GM18520 (cell line): ENCODE results near the gene TTLL1.

Source experiments
- ATAC-seq: cut with Tn5 transposase; IDR thresholded peaks from one replicate; pipeline ENCODE4 v1.9.1; 2021; ENCODE audit not compliant: unreplicated experiment

The TTLL1 gene

DNA sequence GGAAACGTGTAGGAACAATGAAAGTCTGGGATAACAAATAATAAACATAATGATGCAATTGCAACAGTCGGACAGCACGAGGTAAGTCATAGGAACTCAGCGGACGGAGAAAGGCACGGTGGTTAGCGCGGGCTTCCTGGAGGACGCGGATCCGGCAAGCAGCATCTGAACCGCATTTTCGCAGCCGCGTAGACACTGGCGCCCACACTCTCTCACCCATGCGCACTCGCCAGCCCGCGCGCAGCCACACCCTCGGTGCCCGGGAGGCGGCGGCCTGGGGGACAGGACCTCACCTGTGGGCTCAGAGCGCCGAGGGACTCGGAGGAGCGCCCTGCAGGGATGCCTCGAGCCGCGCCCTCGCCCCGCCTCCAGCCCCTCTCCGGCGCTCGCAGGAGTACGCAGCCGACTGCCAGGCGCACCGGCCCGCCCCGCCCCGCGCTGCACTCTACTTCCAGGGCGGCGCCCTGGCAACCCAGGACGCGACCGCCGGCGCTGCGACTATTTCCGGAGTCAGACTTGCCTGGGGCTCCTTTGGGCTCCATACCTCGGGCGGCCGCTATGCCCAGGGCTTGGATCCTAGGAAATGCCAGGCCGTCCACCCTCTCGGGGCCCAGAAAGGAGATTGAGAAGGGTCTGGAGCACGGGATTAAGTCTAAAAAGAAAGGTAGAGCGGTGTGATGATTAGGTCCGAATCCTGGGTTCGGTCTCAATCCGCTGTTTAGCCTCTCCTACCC lies at the start of gene TTLL1:
TSS of gene TTLL1 (minus strand) at position 408 of the 734 bp plus-strand sequence. CDS start 13,805 bp downstream, outside the sequence.
- peak; percentile 54 for ATAC-seq

DNA sequence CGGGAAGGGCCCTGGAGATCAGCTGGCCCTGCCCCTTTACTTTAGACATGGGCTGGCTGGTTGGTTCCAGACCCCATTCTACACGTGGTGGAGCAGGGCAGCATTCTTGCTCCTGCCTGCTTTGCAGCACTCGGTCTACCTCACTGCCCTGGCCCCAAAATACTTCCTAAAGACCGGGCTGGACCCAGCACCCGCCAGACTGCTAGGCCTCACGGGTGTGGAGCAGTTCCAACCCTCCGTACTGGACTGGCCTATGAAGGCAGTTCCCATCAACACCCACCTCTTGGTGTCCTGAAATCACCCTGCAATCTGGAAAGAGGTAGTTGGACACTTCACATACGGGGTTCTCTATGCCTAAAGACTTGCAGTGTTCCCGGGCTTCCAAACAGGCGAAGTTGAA lies 47.6 kb upstream of the TTLL1 start:
- no peak for ATAC-seq

DNA sequence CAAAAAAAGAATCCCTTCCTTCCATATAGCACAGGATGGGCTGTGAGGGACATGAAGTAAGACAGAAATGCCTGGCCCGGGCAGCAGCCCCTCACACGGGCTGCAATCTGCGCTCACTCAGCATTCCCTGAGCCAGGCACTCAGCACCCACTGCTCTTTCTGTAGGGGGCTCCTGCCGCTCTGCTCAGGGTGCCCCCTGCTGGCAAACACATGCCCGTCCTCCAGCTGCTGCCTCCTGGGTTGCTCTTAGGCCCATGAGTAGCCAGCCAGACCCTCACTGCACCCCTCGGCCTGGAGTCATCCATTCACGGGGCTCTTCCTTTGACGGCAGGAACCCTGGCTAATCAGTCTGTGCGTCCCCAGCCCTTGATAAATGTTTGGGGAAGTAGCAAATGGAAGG lies 47.1 kb upstream of the TTLL1 start:
- ATAC-seq, result no peak

DNA sequence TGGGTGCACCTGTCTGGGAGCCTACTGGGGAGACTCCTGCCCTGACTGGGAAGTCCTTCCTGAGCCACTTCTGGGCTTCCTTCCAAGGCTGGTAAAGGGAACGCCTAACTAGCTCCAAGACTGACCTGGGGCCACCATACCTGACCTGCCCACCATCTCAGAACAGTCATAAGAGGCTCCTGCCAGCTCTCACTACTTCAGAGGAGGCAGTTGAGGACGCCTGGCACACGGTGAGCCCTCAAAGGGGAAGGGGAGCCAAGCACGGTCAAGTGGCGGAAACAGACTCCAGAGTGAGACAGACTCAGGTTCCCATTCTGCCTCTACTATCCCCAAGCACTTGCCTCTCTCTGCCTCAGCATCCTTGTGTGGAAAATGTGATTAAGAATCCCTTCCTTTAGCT lies 46.4 kb upstream of the TTLL1 start:
- ATAC-seq, result no peak

DNA sequence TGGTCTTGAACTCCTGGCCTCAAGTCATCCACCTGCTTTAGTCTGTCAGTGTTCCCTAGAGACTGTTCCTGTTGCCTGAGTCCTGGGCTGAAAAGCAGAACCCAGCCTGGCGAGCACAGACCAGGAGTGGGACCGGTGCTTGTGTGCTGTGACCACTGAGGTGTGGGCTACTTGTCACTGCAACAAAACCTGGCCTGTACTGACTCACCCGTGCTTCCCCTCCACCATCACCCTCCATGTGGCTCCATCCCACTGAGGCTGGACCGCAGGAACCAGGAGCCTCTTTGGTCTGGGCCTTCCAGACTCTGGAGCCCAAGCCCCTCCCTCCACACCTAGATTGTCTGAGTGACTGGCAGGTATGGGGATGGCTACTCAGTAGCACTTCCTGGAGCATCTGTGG lies 45.4 kb upstream of the TTLL1 start:
- ATAC-seq, result no peak

DNA sequence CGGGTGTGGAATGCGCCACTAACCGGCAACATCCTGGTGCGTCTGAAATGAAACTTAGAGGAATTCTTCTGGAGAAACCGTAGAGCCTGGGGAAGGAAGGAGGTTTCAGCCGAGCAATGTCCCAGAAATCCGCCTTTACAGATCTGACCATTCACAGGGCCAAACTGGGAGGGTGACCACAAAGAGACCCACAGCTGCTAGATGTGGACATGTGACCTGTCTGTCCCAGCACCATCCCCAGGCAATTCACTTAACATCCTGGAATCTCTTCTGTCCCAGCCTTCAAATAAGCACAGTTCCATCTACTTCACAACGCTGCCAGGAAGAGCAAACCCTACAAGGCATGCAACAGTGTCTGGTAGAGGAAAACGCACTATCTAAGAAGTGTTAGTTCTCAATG lies 44.2 kb upstream of the TTLL1 start:
- ATAC-seq, result no peak

DNA sequence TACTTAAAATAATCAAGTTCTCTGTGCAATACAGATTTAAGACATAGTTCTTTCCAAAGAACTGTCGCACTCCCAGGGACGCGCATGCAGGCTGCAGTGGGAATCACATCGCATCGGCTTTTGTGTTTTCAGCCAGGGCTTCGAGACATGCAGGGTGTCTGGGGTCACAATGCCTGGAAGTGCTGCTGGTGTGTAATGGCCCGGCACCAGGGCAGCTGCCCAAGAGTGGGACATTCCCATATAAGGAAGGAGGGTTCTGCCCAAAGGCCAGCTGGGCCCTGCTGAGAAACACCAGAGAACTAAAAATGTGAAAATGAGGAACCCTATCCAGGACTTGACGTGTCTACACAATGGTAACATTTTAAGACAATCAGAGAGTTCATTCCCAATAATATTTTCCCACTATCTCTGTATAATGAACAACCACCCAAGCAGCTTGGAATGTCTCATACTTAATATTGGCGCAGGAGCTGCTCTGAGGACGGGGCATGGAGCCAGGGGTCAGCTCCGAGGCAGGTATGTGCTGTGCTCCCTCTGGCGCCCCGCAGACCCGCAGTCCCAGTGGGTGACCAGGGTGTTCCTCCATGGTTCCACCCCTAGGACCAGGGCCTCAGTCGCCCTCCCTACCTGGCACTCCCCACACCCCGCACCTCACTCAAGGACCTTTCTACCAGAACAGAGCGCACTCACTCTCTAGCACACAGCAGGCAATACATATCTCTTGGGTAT lies 42.7 kb upstream of the TTLL1 start:
- no peak for ATAC-seq

DNA sequence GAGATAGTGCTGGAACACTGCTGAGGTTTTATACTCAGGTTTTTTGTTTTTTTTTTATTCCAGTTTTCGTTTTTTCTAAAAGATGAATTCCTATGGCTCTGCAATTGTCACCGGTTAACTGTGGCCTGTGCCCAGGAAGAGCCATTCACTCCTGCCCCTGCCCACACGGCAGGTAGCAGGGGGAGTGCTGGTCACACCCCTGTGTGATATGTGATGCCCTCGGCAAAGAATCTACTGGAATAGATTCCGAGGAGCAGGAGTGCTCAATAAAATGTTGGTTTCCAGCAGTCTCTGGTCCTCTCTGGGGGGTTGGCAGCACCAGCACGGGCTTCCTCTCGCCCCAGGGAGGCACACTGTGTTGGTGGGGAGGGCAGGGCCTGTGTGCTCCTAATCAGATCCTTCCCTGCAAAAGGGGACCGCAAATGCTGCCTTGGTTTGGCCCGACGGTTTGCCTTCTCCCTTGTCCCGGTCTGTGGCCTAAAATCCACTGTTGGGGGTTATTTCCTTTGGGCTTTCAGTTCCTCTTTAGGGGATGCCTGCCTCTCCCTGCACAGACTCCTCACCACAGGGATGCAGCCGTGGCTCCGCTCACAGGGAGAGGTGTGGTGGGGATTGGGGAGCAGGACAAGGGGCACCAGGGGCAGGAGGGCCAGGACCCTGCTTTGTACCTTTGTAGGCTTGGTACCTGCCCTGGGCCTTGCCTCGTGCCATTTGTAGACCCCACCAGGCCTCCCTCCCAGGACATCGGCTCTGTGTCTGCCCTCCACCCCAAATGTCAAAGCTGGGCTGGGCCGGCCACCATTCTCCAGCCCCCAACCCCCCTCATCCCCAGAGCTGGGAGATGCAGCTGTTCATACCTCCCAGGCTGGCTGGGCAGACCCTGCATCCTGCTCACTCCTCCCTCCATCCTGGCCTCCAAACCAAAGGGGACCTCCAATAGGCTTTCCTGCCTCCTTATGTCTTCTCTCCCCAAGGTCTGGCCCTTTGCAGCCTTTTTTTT lies 40.5 kb upstream of the TTLL1 start:
- ATAC-seq, result no peak

DNA sequence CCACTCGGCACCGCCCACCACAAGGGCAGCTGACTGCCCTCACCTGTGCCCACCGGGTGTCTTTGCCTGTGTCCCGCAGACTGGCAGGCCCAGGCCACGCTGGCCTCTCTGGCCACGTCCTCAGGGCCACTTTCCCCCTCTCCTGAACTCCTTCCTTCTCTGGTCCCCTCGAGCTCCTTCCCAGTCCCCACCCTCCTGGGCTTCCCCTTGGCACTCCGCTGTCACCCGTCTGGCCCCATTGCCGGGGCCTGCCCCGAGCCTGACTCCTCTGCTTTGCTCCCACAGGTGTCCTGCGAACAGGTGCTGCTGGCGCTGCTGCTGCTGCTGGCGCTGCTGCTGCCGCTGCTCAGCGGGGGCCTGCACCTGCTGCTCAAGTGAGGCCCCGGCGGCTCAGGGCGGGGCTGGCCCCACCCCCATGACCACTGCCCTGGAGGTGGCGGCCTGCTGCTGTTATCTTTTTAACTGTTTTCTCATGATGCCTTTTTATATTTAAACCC lies 39.8 kb upstream of the TTLL1 start:
- no peak for ATAC-seq

DNA sequence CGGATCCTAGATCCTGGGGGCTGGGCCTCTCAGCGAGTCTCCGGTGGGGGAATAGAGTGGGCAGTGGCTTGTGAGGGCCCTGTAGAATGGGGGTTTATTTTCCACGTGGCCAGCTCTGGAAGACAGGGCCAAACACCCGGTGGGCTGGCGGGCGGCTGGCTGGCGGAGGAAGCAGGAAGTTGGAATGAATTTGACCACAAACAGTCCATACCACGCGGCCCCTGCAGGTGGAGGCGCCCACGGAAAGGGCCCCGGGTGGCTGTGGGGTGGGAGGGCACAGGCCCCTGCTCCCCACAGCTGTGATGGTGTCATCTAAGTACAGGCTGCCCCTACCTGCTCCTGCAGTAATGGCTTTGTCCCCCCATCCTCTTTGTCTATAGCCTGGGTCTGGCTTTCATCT lies 38.9 kb upstream of the TTLL1 start:
- no peak for ATAC-seq

DNA sequence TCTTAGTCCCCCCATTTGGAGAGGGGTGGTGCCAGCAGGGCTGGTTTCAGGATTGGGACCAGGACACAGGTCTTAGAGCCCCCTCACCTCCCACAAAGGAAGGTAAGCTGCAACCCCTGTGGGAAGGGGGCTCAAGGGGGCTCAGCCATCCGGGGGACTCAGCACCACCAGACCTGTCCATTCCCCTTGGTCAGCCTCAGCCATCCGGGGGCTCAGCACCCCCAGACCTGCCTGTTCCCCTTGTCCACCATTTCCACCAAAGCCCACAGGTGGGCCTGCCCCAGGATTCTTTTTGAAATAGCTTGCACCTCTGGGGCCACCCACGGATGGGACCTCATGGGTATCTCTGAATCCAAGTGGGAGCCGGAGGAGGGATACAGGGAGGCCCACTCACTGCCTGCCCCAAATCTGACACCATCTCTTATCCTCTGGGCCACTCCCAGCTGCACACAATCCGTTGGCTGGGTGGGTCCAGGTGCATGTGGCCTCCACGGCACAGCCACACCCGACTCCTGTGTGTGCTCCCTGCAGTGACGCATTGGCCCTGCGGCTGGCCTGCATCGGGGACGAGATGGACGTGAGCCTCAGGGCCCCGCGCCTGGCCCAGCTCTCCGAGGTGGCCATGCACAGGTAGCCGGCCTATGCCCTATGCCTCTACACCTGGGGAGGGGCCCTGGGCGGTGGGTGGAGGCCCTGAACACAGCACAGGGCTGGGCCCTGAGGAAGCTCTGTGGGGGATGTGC lies 38.1 kb upstream of the TTLL1 start:
- no peak for ATAC-seq

DNA sequence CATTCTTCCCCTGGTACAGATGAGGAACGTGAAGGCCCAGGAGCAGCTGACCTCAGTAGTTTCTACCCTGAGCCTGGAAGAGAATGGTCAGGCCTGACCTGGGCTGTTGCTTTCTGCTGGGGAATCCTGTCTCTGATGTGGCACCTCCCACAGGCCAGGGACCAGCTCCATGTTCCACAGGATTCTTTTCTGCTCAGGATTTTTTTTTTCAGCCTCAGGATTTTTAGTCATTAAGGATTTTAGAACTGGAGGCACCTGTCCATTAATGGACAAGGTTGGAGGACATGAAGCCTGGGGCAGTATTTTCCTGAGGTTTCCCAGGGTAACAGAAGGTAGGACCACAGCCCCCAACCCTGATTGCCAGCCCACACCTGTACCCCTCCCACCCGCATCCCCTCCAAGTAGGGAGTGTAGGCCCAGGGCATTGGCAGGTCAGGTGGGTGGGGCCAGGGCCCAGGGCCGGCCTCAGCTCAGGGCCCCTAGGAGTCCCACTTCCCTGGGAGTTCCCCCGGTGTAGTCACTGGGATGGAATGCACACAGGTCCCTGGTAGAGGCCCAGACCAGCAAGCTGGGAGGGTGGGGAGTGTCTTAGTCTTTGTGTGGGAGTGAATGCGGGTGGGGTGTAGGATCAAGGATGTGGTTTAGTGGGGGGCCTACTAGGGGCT lies 37.4 kb upstream of the TTLL1 start:
- no peak for ATAC-seq

DNA sequence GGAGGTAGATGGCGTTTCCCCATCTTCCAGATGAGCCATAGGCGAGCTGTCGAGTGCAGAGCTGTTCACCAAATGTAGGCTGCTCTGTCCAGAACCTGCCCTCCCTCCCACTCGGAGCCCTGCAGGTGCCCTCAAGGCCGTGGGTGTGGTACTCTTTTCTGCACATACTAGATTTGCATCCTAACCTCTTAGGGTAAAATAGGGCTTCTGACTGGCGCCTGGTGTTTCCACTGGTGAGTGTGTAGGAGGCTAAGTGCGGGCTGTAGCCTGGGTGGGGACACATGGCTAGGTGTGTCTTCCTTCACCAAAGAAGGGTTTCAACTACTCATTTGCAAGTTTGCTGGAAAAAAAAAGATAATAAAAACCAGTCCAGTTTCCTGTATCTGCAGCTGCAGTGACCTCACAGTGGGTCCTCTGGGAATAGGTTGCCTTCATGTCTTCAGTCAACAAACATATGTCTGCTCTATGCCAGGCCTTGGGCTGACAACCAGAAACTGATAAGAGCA lies 29.8 kb upstream of the TTLL1 start:
- ATAC-seq, result peak; percentile 55

DNA sequence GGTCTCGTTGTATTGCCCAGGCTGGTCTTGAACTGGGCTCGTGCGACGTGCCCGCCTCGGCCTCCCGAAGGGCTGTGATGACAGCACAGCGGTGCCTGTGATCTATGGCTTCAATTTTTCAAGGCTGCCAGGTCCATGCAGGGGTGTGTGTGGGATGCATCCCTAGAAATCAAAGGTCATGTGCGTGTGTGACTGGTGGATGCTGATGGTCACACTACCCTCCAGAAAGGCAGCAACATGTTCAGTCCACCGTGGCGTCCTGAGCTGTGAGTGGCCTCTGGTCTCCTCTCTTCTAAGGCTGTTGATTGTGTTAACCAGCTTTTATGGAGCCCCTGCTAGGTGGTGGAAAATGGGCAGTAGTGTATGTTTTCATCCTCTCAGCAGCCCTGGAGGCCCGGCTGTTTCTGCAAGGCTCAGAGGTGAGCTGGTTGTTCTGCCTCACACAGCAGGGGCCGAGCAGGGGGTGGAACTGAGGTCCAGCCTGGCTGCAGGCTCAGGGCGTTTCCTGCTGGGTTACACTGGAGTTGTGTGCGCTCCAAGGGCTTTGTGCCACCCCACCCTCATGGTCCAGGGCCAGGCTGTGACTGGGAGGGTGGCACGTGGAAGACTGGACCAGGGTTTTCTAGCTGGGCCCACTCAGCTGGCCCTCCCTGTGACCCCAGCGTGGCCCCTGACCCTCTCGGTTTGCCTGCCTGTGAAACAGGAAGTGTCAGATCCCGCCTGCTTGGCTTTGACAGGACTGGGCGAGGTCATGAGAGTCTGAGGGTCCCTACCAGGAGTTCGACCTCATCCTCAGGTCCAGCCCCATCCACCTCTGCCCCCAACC lies 29.0 kb upstream of the TTLL1 start:
- ATAC-seq, result no peak

DNA sequence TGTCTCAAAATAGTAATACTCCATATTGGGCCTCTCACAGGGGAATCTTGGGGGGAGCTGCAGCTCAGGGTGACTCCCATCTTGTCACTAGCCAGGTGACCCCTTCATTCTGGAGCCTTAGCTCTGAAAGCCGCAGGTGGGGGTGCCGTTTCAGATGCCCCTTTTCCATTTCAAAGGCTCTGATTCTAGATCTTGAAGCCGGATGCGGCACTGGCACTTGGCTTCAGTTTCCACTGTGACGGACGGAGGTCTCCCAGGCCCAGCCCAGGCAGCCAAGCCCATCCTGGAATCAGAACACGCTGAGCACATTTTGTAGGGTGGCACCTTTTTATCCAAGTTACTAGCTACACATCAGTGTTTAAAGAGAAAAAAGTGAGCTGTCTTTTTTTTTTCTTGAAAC lies 27.7 kb upstream of the TTLL1 start:
- ATAC-seq, result no peak

DNA sequence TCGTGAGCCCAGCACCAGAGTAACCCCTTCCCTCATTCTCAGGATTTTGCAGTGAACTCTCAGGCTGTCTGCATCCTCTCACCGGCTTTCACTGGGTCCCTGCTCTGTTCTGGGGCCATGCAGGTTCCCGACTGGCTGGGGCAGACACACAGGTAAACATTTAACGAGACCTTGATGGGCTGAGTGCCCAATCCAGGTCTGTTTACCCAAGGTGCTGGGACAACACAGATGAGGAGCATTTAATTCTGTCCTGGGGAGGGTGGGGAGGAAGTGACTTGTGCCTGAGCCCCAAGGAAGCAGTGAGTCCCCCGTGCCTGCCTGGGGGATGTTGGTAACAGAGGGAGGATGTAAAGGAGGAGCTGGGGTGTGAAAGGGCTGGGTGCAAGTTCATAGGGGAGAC lies 25.8 kb upstream of the TTLL1 start:
- no peak for ATAC-seq

DNA sequence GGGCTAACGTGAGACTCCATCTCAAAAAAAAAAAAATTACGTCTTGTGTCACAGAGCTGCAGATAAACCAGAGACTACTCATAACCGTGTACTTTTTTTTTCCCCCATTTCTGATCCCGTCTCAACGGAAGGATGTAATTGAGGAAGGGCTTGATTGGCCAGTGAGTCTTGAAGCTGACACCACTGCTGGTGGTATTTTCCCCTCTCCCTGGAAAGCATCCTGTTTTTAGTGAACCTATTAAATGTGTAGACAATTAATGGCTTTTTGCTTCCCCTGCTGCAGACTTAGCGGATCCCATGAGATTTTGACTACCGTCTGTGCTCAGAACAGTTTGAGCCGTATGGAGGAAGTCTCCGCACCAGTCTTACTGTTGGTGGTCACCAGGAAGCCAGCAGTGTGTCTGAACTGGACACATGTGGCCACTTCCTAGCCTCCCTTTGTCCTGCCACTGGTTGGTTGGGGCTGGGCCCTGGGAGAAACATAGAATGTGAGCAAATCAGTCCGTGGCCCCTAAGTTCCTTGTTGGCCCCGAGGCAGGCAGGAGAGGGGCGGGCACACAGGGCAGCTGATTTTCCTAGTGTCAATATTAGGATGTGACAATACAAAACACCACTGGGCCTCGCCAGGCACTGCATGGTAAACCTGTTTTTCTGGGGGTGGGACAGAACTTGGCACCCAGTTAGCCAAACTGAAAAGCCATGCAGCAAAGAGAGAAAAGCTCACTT lies 24.5 kb upstream of the TTLL1 start:
- no peak for ATAC-seq

DNA sequence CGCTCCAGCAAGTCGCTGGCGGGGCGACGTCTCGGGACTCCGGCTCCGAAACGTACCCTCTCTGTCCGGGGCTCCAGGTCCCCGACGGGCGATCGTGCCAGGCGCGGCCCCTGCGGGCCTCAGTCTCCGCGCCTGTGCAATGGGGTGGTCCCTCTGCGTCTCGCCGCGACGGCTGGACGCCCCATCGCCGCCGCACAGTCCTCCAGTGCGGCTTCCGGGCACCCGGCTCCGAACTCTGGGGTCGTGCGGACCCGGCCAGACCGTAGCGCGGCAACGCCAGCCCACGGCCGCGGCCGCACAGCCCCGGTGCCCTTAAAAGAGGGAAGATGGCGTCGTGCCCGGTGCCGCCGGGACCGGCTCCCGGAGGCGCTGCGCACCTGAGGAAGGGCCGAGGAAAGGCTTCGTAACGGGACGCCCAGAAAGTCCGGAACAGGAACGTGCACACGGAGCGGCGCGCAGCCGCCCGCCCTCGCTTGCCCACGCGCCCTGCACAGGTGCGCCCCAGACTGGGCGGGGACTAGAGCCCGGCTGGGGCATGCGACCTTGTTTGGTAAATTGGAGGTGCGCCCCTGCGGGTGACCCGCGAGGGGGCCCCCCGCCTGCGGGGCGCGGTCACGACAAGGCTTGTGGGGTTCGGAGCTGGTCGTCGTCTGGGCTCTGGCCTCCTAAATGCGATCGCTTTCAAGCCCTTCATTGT lies 21.9 kb upstream of the TTLL1 start:
- no peak for ATAC-seq
